ENCODE results near the gene MAPK8IP1.

Gene MAPK8IP1

DNA sequence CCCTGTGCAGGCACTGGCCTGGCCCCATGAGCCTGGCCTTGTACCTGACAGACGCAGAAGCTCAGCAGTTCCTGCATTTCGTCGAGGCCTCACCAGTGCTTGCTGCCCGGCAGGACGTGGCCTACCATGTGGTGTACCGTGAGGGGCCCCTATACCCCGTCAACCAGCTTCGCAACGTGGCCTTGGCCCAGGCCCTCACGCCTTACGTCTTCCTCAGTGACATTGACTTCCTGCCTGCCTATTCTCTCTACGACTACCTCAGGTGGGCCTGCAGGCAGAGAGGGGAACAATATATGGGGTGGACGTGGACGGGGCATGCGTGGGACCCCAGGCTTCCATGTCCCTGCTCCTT lies 41.9 kb downstream of the MAPK8IP1 start:
- Histone ChIP-seq H3K4me3 (no peak overlapping the region), H3K4me1 (peaks cover 5 to 15% (median 9%) of the 10 kb centered on the region in 4 donors), H3K27ac (no peak overlapping the region), H3K36me3 (peaks cover 6 to 27% (median 13%) of the 10 kb centered on the region in 3 donors), H3K27me3 (peaks cover 6 to 43% of the 10 kb centered on the region in 2 donors), H3K9me3 (no peaks in the 10 kb centered on the region)
- TF ChIP-seq, protein P1, sequence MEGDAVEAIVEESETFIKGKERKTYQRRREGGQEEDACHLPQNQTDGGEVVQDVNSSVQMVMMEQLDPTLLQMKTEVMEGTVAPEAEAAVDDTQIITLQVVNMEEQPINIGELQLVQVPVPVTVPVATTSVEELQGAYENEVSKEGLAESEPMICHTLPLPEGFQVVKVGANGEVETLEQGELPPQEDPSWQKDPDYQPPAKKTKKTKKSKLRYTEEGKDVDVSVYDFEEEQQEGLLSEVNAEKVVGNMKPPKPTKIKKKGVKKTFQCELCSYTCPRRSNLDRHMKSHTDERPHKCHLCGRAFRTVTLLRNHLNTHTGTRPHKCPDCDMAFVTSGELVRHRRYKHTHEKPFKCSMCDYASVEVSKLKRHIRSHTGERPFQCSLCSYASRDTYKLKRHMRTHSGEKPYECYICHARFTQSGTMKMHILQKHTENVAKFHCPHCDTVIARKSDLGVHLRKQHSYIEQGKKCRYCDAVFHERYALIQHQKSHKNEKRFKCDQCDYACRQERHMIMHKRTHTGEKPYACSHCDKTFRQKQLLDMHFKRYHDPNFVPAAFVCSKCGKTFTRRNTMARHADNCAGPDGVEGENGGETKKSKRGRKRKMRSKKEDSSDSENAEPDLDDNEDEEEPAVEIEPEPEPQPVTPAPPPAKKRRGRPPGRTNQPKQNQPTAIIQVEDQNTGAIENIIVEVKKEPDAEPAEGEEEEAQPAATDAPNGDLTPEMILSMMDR (IDR thresholded peaks at IDR 0.05) = no peak
- peak in 1 of 2 donors; percentile 60 for DNase-seq
- intact Hi-C loops (cut with DNase I; ENCODE audit: low total_unique reads) = no loop called here

DNA sequence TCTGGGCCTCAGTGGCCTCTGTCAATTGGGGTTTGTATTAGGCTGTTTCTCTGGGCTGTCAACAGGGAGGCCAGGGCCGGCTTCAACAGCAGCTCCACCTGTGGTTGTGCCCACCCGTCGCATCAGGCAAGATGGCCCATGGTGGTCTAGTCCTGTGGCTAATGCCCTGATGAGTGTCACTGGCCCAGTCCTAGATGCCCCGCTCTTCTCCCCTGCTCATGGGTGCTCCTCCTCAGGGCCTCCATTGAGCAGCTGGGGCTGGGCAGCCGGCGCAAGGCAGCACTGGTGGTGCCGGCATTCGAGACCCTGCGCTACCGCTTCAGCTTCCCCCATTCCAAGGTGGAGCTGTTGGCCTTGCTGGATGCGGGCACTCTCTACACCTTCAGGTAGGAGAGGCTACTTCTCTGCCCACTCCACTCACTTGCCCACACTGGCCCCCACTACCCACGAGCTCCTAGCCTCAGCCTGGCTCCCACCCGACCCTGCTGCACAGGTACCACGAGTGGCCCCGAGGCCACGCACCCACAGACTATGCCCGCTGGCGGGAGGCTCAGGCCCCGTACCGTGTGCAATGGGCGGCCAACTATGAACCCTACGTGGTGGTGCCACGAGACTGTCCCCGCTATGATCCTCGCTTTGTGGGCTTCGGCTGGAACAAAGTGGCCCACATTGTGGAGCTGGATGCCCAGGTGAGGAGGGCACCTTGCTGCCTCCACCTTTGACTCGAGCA lies 42.4 kb downstream of the MAPK8IP1 start:
- Histone ChIP-seq H3K9me3 (no peaks in the 10 kb centered on the region), H3K4me1 (peaks cover 0 to 10% (median 4%) of the 10 kb centered on the region in 4 donors), H3K27me3 (peaks cover under 1 to 38% of the 10 kb centered on the region in 2 donors), H3K36me3 (peaks cover 11 to 32% (median 14%) of the 10 kb centered on the region in 3 donors), H3K4me3 (no peak overlapping the region), H3K27ac (no peak overlapping the region)
- TF ChIP-seq, protein P1 (IDR thresholded peaks at IDR 0.05) = no peak
- peak in 1 of 2 donors; percentile 62 for DNase-seq
- intact Hi-C loops (cut with DNase I; ENCODE audit: low total_unique reads) = no loop called here

DNA sequence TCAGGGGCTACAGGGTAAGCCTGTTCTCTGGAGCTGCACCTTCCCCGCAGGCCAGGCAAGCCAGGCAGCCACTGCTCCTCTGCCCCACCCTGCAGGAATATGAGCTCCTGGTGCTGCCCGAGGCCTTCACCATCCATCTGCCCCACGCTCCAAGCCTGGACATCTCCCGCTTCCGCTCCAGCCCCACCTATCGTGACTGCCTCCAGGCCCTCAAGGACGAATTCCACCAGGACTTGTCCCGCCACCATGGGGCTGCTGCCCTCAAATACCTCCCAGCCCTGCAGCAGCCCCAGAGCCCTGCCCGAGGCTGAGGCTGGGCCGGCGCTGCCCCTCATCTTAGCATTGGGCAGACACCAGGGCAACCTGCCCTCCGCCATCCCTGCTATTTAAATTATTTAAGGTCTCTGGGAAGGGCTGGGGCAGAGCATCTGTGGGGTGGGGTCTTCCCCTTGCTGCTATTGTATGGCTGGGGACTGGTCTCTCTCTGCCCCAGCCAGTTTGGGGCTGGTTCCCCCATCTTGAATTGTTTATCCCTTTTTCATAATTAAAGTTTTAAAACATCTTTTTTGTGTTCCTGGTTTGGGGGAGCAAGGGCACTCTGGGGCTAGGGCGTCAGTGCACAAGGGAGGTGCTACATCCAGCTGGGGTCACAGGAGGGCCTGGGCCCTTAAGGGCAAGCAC lies 43.2 kb downstream of the MAPK8IP1 start:
- H3K4me1 ChIP-seq = peaks cover 0 to 3% (median 0%) of the 10 kb centered on the region in 4 donors
- TF ChIP-seq, protein P1 (IDR thresholded peaks at IDR 0.05) = no peak
- intact Hi-C loops (cut with DNase I; ENCODE audit: low total_unique reads) = no loop called here
- no peak overlapping the region for H3K4me3 ChIP-seq
- H3K27ac ChIP-seq = no peak overlapping the region
- no peaks in the 10 kb centered on the region for H3K9me3 ChIP-seq
- H3K27me3 ChIP-seq = peaks cover 0 to 31% of the 10 kb centered on the region in 2 donors
- DNase-seq = peak in 1 of 2 donors; percentile 54
- peaks cover 18 to 41% (median 23%) of the 10 kb centered on the region in 3 donors for H3K36me3 ChIP-seq

DNA sequence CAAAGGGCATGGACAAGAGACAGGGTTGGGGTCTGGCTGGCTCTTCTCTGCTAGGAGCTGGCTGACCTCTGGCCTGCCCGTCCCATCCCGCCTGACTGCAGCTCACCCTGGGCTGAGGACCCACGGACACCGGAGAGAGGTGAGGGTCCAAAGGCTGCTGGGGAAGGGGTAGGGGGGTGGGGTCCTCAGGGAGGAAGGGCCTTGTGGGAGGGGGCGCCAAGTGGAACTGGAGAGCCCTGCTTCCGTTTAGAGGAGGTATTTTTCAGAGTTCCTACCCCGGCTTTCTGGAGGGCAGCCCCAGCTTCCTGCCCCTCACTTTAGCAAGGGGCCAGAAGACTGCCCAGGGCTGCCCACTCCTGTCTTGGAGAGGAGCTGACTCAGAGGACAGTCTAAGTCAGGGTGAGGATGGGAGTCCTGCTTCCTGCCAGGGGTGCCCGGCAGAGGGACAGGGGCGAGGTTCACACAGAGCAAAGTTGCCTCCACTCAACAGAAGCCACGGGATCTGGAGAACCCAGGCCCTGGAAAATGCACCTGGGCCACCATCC lies 44.1 kb downstream of the MAPK8IP1 start:
- Histone ChIP-seq H3K27ac (no peak overlapping the region), H3K27me3 (peaks cover 0 to 23% of the 10 kb centered on the region in 2 donors), H3K4me1 (peaks cover 0 to 7% (median 0%) of the 10 kb centered on the region in 4 donors), H3K4me3 (no peak overlapping the region), H3K9me3 (no peaks in the 10 kb centered on the region), H3K36me3 (peaks cover 26 to 50% (median 31%) of the 10 kb centered on the region in 3 donors)
- TF ChIP-seq, protein P1 (IDR thresholded peaks at IDR 0.05) = no peak
- intact Hi-C loops (cut with DNase I; ENCODE audit: low total_unique reads) = no loop called here
- DNase-seq = peak in 1 of 2 donors; percentile 50

DNA sequence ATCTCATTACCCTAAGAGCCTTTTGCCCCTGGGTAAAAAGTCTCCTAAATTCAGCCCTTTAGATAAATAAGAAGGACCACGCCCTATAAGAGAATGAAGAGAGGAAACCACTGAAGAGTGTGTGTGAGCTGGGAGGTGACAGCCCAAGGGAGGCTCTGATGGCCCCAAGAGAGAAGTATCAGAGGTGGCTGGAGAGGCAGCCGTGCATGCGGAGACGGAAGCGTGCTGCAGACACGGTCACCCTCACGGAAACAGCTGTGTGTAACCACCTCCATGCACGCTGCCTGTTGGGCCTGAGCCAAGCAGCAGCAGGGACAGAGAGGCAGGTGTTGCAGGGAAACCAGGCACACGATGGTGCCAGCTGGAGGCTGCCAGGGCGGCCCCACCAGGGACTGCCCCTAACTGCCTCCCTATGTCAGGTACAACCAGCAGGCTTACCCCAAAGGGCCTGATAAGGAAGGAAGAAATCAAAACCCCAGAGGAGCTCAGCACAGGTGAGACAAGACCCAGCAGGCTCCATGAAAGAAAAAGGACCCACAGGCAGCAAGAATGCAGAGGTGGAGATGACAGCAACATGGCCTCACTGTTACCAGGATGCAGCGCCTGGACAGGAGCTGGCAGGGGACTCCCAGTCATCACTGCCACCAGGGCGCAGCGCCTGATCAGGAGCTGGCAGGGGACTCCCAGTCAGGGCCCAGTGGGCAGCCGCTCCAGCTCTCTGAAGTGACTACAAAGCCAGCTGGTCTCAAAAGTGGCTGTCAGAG lies 44.8 kb downstream of the MAPK8IP1 start:
- Histone ChIP-seq H3K27me3 (peaks cover 0 to 20% of the 10 kb centered on the region in 2 donors), H3K27ac (no peak overlapping the region), H3K4me1 (peaks cover 0 to 7% (median 0%) of the 10 kb centered on the region in 4 donors), H3K36me3 (peaks cover 33 to 56% (median 38%) of the 10 kb centered on the region in 3 donors), H3K4me3 (no peak overlapping the region), H3K9me3 (no peaks in the 10 kb centered on the region)
- peak in 1 of 2 donors; percentile 67 for DNase-seq
- TF ChIP-seq, protein P1 (IDR thresholded peaks at IDR 0.05) = no peak
- intact Hi-C loops (cut with DNase I; ENCODE audit: low total_unique reads) = no loop called here

Data from tibial artery (tissue), 4 donors.